Smooth muscle cell (in vitro differentiated cells): Measurements from ENCODE around the gene METTL6. TPM values are rescaled to one million over a fixed set of nuclear protein-coding genes. Genes with fewer than 3 reads are reported as not detected.
"Not testable (repeated sequence)": the region's sequence is repeated elsewhere in the genome, so short reads cannot be mapped to it uniquely, and the experiment has no call there.

Experiments used
- DNase-seq: peaks from one replicate; lab custom pipeline; 2025; ENCODE audit not compliant: unreplicated experiment; lab: John Stamatoyannopoulos, UW
- H2AFZ ChIP-seq: fragments of 200-600 bp; sonication (generic); 2 replicates; pipeline ENCODE4 v1.6.0; 2016; ENCODE audit warnings: antibody characterized with exemption, low read depth, mild to moderate bottlenecking
- H3F3A ChIP-seq: fragments of 200-600 bp; sonication (generic); 2 replicates; pipeline ENCODE4 v1.6.0; 2017; ENCODE audit warnings: antibody characterized with exemption, low read depth
- H3K27ac ChIP-seq: fragments of 200-600 bp; sonication (generic); 2 replicates; pipeline ENCODE4 v1.5.1; 2016; ENCODE audit warnings: low read depth, mild to moderate bottlenecking
- H3K27me3 ChIP-seq: fragments of 200-600 bp; sonication (generic); 2 replicates; pipeline ENCODE4 v1.6.1; 2016; ENCODE audit warnings: low read depth, mild to moderate bottlenecking
- H3K36me3 ChIP-seq: fragments of 200-600 bp; sonication (generic); 2 replicates; pipeline ENCODE4 v1.5.1; 2016; ENCODE audit warnings: low read depth
- H3K4me1 ChIP-seq: fragments of 200-600 bp; sonication (generic); 2 replicates; pipeline ENCODE4 v1.5.1; 2016; ENCODE audit warnings: low read depth
- H3K4me2 ChIP-seq: fragments of 200-600 bp; sonication (generic); 2 replicates; pipeline ENCODE4 v1.6.0; 2016; ENCODE audit warnings: mild to moderate bottlenecking
- H3K4me3 ChIP-seq: fragments of 200-600 bp; sonication (generic); 2 replicates; pipeline ENCODE4 v1.5.1; 2016; ENCODE audit warnings: mild to moderate bottlenecking
- H3K79me2 ChIP-seq: fragments of 200-600 bp; sonication (generic); 2 replicates; pipeline ENCODE4 v1.6.0; 2016; ENCODE audit warnings: low read depth, mild to moderate bottlenecking
- H3K9ac ChIP-seq: fragments of 200-600 bp; sonication (generic); 2 replicates; pipeline ENCODE4 v1.6.0; 2016; ENCODE audit warnings: low read depth
- H3K9me3 ChIP-seq: fragments of 200-600 bp; sonication (generic); replicated peaks from 2 replicates; pipeline ENCODE4 v1.5.1; 2016; ENCODE audit warnings: low read depth
- H4K20me1 ChIP-seq: fragments of 200-600 bp; sonication (generic); 2 replicates; pipeline ENCODE4 v1.6.0; 2016; ENCODE audit warnings: low read depth
- CTCF ChIP-seq: fragments of 200-600 bp; sonication (generic); IDR thresholded peaks from 2 replicates; pipeline ENCODE4 v1.5.1; 2017; ENCODE audit warnings: borderline replicate concordance, mild to moderate bottlenecking, antibody characterized with exemption; ENCODE audit not compliant: insufficient read depth, poor library complexity, severe bottlenecking
- WGBS: methylation state at CpG from one replicate; pipeline ENCODE4 v1.1.7; 2016; ENCODE audit warnings: low lambda C conversion rate; 5-methylcytosine and 5-hydroxymethylcytosine counted together
- polyA plus RNA-seq: library from polyadenylated mRNA; unstranded; fragments of >200 nt; fragmentation: Nextera tagmentation; extraction: Ambion mirVana; gene quantifications from 2 replicates; pipeline ENCODE4 v1.2.1, GENCODE V29; 2016
- total RNA-seq: library from RNA; depleted of rRNA; stranded (reverse); fragments of >200 nt; gene quantifications from 2 replicates; pipeline ENCODE4 v1.2.3, GENCODE V29; 2014

Gene METTL6
- total and polyA plus RNA-seq, 2 experiments from 2014 or later, result 16.0 to 37.3 TPM

GRCh38 chr3:15460891-15461531 is 33.7 kb upstream of the METTL6 start:
- Histone ChIP-seq H3K9ac (no peak overlapping the region), H3K4me3 (no peak overlapping the region), H3K27me3 (no peaks in the 10 kb centered on the region), H2AFZ (no peak overlapping the region), H3K79me2 (no peaks in the 10 kb centered on the region), H3K27ac (no peak overlapping the region), H3K4me1 (no peaks in the 10 kb centered on the region), H4K20me1 (no peaks in the 10 kb centered on the region), H3K4me2 (no peak overlapping the region), H3F3A (no peaks in the 10 kb centered on the region), H3K36me3 (no peaks in the 10 kb centered on the region), H3K9me3 (no peaks in the 10 kb centered on the region)
- TF ChIP-seq CTCF, result no peak
- 80% methylated on average over 4 of the region's 4 CpGs for WGBS
- DNase-seq, result no peak

GRCh38 chr3:15458212-15458780 is 31.0 kb upstream of the METTL6 start:
- DNase-seq, result no peak
- H3K27ac ChIP-seq, result no peak overlapping the region
- H4K20me1 ChIP-seq, result no peaks in the 10 kb centered on the region
- H3K27me3 ChIP-seq, result no peaks in the 10 kb centered on the region
- no peak overlapping the region for H2AFZ ChIP-seq
- H3K4me2 ChIP-seq, result no peak overlapping the region
- 84% methylated on average over 7 of the region's 7 CpGs for WGBS
- H3K79me2 ChIP-seq, result no peaks in the 10 kb centered on the region
- no peak overlapping the region for H3K4me3 ChIP-seq
- no peaks in the 10 kb centered on the region for H3F3A ChIP-seq
- no peak overlapping the region for H3K9ac ChIP-seq
- no peak for TF ChIP-seq CTCF
- no peaks in the 10 kb centered on the region for H3K4me1 ChIP-seq
- H3K9me3 ChIP-seq, result no peaks in the 10 kb centered on the region
- no peaks in the 10 kb centered on the region for H3K36me3 ChIP-seq

GRCh38 chr3:15456915-15457314 is 29.6 kb upstream of the METTL6 start:
- H3K9ac ChIP-seq, H3K4me1 ChIP-seq, H3K27ac ChIP-seq, H2AFZ ChIP-seq, H3K9me3 ChIP-seq, H3K36me3 ChIP-seq, H3F3A ChIP-seq, H3K79me2 ChIP-seq, DNase-seq, H3K4me2 ChIP-seq, H3K4me3 ChIP-seq, H4K20me1 ChIP-seq, H3K27me3 ChIP-seq: not testable (repeated sequence)
- WGBS, result 94% methylated on average over 10 of the region's 10 CpGs

- WGBS, result 100% methylated on average over 2 of the region's 2 CpGs
- no peak overlapping the region for H3K27ac ChIP-seq
- no peak for TF ChIP-seq CTCF
Observed at GRCh38 chr3:15456321-15456720, 29.0 kb upstream of the METTL6 start.

More at GRCh38 chr3:15456321-15456720, 29.0 kb upstream of the METTL6 start:
- DNase-seq, result no peak
- Histone ChIP-seq H2AFZ (no peak overlapping the region), H3K79me2 (no peaks in the 10 kb centered on the region), H4K20me1 (no peaks in the 10 kb centered on the region), H3K4me1 (no peaks in the 10 kb centered on the region), H3F3A (no peaks in the 10 kb centered on the region), H3K27me3 (no peaks in the 10 kb centered on the region), H3K4me2 (no peak overlapping the region), H3K9ac (no peak overlapping the region), H3K4me3 (no peak overlapping the region), H3K9me3 (no peaks in the 10 kb centered on the region), H3K36me3 (no peaks in the 10 kb centered on the region)
